HCT116 (cell line): Measurements from ENCODE around the gene CDV3. TPM values are rescaled to one million over a fixed set of nuclear protein-coding genes. Genes with fewer than 3 reads are reported as not detected.

ENCODE experiments used
- ATAC-seq: fragments of 200-7000 bp; cut with Tn5 transposase; 2 replicates; pipeline ENCODE4 v1.9.1; 2020; ENCODE audit warnings: mild to moderate bottlenecking, moderate library complexity
- BruUV-seq: library from RNA; stranded (reverse); fragments of 400-500 nt; replicated peaks from 2 replicates; lab custom pipeline; 2021; lab: Mats Ljungman, UMichigan
- CTCF ChIA-PET: fragments of 300-600 bp; sonication (Branson Sonifier 250); formaldehyde crosslinking; loops from one replicate; lab custom pipeline; 2021; ENCODE audit warnings: antibody characterized with exemption; lab: Charles Lee
- POLR2A ChIA-PET: fragments of 300-600, 350-600 bp; sonication (Branson Sonifier 250); formaldehyde crosslinking; loops from one replicate; lab custom pipeline; 2021; ENCODE audit warnings: antibody characterized with exemption; lab: Charles Lee
- RAD21 ChIA-PET, 2 experiments: fragments of 300-600 bp; sonication (Branson Sonifier 250); formaldehyde crosslinking; loops; one replicate each; lab custom pipeline; 2023; ENCODE audit warnings: low total read pairs in 2 of 2; ENCODE audit not compliant: uncharacterized antibody in 2 of 2, unreplicated experiment in 2 of 2, low non-redundant PET in 1 of 2; lab: Charles Lee
- DNase-seq: peaks from one replicate; pipeline ENCODE4 v3.0.0-alpha.2; 2010; ENCODE audit warnings: low read depth, low spot score
- H2AFZ ChIP-seq: fragments of 200-600 bp; shearing (Covaris generic), sonication (generic); 2 replicates; pipeline ENCODE4 v1.6.1; 2017; ENCODE audit warnings: low read depth, mixed run types, mixed read lengths, antibody characterized with exemption, low read length; ENCODE audit not compliant: poor library complexity, severe bottlenecking
- H3K27ac ChIP-seq: 2 replicates; pipeline ENCODE4 v1.5.1; 2012; ENCODE audit warnings: low read depth, low read length
- H3K27me3 ChIP-seq: fragments of 200-600 bp; sonication (generic); 2 replicates; pipeline ENCODE4 v1.6.1; 2016; ENCODE audit warnings: mixed run types, low read length, mixed read lengths; ENCODE audit not compliant: insufficient read depth
- H3K36me3 ChIP-seq, 2 experiments: fragments of 200-500 bp in 1 of 2; fragments of 200-600 bp in 1 of 2; sonication (Bioruptor generic) in 1 of 2; sonication (generic) in 1 of 2; 2 replicates each; pipeline versions ENCODE4 v1.5.1 to v1.6.1; 2014 to 2016; ENCODE audit warnings: low read length in 2 of 2, inconsistent platforms in 1 of 2, mixed read lengths in 1 of 2, mixed run types in 1 of 2; ENCODE audit not compliant: insufficient read depth in 2 of 2, control insufficient read depth in 1 of 2
- H3K4me1 ChIP-seq, 2 experiments: fragments of 200-600 bp in 1 of 2; sonication (generic) in 1 of 2; 2 replicates each; pipeline versions ENCODE4 v1.5.1 to v1.6.1; 2012 to 2017; ENCODE audit warnings: low read length in 2 of 2, inconsistent platforms in 1 of 2, mild to moderate bottlenecking in 1 of 2, mixed read lengths in 1 of 2, mixed run types in 1 of 2, moderate library complexity in 1 of 2; ENCODE audit not compliant: insufficient read depth in 2 of 2, control insufficient read depth in 1 of 2
- H3K4me2 ChIP-seq: fragments of 200-600 bp; sonication (generic); 2 replicates; pipeline ENCODE4 v1.6.1; 2017; ENCODE audit warnings: mixed run types, low read length, mixed read lengths
- H3K4me3 ChIP-seq, 2 experiments: fragments of 200-600 bp in 1 of 2; sonication (generic) in 1 of 2; replicated peaks in 1 of 2; 2 replicates each; pipeline ENCODE4 v1.5.1; 2011 to 2016; ENCODE audit warnings: low read length in 2 of 2, control low read depth in 1 of 2, low read depth in 1 of 2, mild to moderate bottlenecking in 1 of 2, mixed read lengths in 1 of 2, mixed run types in 1 of 2
- H3K79me2 ChIP-seq: fragments of 200-600 bp; sonication (generic); 2 replicates; pipeline ENCODE4 v1.6.1; 2017; ENCODE audit warnings: mild to moderate bottlenecking, mixed run types, low read length, moderate library complexity, mixed read lengths; ENCODE audit not compliant: insufficient read depth
- H3K9ac ChIP-seq: fragments of 200-600 bp; sonication (generic); 2 replicates; pipeline ENCODE4 v1.6.1; 2016; ENCODE audit warnings: low read length, mixed read lengths
- H3K9me2 ChIP-seq: fragments of 200-600 bp; sonication (generic), shearing (Covaris generic); 2 replicates; pipeline ENCODE4 v1.6.1; 2017; ENCODE audit warnings: mixed run types, mild to moderate bottlenecking, moderate library complexity; ENCODE audit not compliant: insufficient read depth
- H3K9me3 ChIP-seq, 2 experiments: fragments of 200-500 bp in 1 of 2; fragments of 200-600 bp in 1 of 2; sonication (Bioruptor generic) in 1 of 2; sonication (generic) in 1 of 2; 2 replicates each; pipeline ENCODE4 v1.6.1; 2014 to 2017; ENCODE audit warnings: low read length in 2 of 2, mixed read lengths in 2 of 2, inconsistent platforms in 1 of 2, low read depth in 1 of 2, mild to moderate bottlenecking in 1 of 2, mixed run types in 1 of 2, moderate library complexity in 1 of 2; ENCODE audit not compliant: control insufficient read depth in 1 of 2, insufficient read depth in 1 of 2
- H4K20me1 ChIP-seq: fragments of 200-600 bp; sonication (generic), shearing (Covaris generic); 2 replicates; pipeline ENCODE4 v1.6.1; 2017; ENCODE audit warnings: mixed run types, mild to moderate bottlenecking, moderate library complexity; ENCODE audit not compliant: insufficient read depth
- CBX3 ChIP-seq: IDR thresholded peaks from 2 replicates; pipeline ENCODE4 v1.6.1; 2012; ENCODE audit warnings: low read depth
- CEBPB ChIP-seq: IDR thresholded peaks from 2 replicates; pipeline ENCODE4 v1.6.1; 2012; ENCODE audit warnings: low read depth
- EZH2 ChIP-seq: fragments of 200-600 bp; sonication (generic); IDR thresholded peaks from 2 replicates; pipeline ENCODE4 v1.6.1; 2017; ENCODE audit warnings: antibody characterized with exemption, mixed run types
- EZH2phosphoT487 ChIP-seq: fragments of 200-600 bp; IDR thresholded peaks from 2 replicates; pipeline ENCODE4 v1.6.1; 2018; ENCODE audit warnings: antibody characterized with exemption, borderline replicate concordance
- FOSL1 ChIP-seq: IDR thresholded peaks from 2 replicates; pipeline ENCODE4 v1.6.1; 2012; ENCODE audit warnings: low read depth
- JUND ChIP-seq: IDR thresholded peaks from 2 replicates; pipeline ENCODE4 v1.6.1; 2012
- MAX ChIP-seq: IDR thresholded peaks from 2 replicates; pipeline ENCODE4 v1.6.1; 2012
- POLR2A ChIP-seq: IDR thresholded peaks from 2 replicates; pipeline ENCODE4 v1.7.0; 2011; ENCODE audit warnings: borderline replicate concordance; ENCODE audit not compliant: insufficient read depth, insufficient read length; ENCODE audit errors: extremely low read depth
- POLR2AphosphoS5 ChIP-seq: IDR thresholded peaks from 2 replicates; pipeline ENCODE4 v1.6.1; 2011; ENCODE audit warnings: mild to moderate bottlenecking, low read depth, low read length, moderate library complexity
- REST ChIP-seq: IDR thresholded peaks from 2 replicates; pipeline ENCODE4 v1.6.1; 2012; ENCODE audit warnings: low read depth
- SIN3A ChIP-seq: IDR thresholded peaks from 2 replicates; pipeline ENCODE4 v1.6.1; 2012; ENCODE audit warnings: low read depth
- SP1 ChIP-seq: IDR thresholded peaks from 2 replicates; pipeline ENCODE4 v1.6.1; 2012; ENCODE audit warnings: low read depth
- SRF ChIP-seq: IDR thresholded peaks from 2 replicates; pipeline ENCODE4 v1.6.1; 2012; ENCODE audit warnings: low read depth
- YY1 ChIP-seq: IDR thresholded peaks from 2 replicates; pipeline ENCODE4 v1.6.1; 2011; ENCODE audit warnings: low read length, low read depth, moderate library complexity, mild to moderate bottlenecking; ENCODE audit not compliant: insufficient replicate concordance; ENCODE audit errors: extremely low read depth
- ZBTB33 ChIP-seq: IDR thresholded peaks from 2 replicates; pipeline ENCODE4 v1.6.1; 2011; ENCODE audit warnings: mild to moderate bottlenecking, low read length, moderate library complexity; ENCODE audit not compliant: insufficient replicate concordance; ENCODE audit errors: extremely low read depth
- ZFX ChIP-seq: fragments of 450-650 bp; IDR thresholded peaks from 2 replicates; pipeline ENCODE4 v1.6.1; 2017
- ZNF274 ChIP-seq: fragments of 200-500 bp; sonication (Bioruptor generic); IDR thresholded peaks from 2 replicates; pipeline ENCODE4 v1.6.1; 2014; ENCODE audit warnings: mild to moderate bottlenecking, low read depth, low read length, inconsistent platforms
- intact Hi-C: fragments of 100-400 bp; cut with micrococcal nuclease; formaldehyde crosslinking; loops from 2 replicates; pipeline ENCODE4 v1.10.0; 2022
- total RNA-seq: library from RNA; stranded (reverse); gene quantifications from one replicate; pipeline ENCODE4 v1.2.1, GENCODE V29; 2021; ENCODE audit not compliant: unreplicated experiment
- TF ChIP-seq, protein P1 (sequence below), 3 experiments: fragments of 200-600 bp in 1 of 3; sonication (generic) in 1 of 3; IDR thresholded peaks in 2 of 3; conservative IDR thresholded peaks in 1 of 3; 2 replicates each; pipeline ENCODE4 v1.5.1; 2012 to 2017; ENCODE audit warnings: low read depth in 2 of 3, low read length in 2 of 3, antibody characterized with exemption in 1 of 3, borderline replicate concordance in 1 of 3, control low read depth in 1 of 3, mild to moderate bottlenecking in 1 of 3, mixed read lengths in 1 of 3, mixed run types in 1 of 3, moderate library complexity in 1 of 3; ENCODE audit not compliant: insufficient read depth in 1 of 3
- TF ChIP-seq, protein P2 (sequence below): IDR thresholded peaks from 2 replicates; pipeline ENCODE4 v1.6.1; 2012

CDV3 gene
- total RNA-seq, 1 experiment from 2014 or later = 153 TPM

DNA sequence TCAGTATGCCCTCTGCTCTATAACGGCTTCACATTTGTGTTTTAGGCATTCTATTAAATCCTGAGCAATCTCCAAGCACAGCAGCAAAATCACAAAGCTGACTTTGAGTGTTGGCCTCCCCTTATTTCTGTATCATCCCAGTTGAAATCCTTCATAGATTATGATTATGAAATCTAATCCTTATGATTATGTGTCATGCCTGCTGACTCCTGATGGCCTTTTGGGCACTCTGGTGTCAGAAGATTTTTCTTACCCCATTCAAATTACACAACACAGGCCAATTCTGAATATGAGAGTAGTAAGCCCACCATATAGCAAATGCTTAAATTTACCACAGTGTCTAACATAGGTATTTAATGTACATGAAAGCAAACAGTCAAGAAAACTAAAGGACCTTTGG, 34.3 kb downstream of the CDV3 start:
- ChIA-PET CTCF (no interaction called here), POLR2A (no interaction called here), RAD21 (no interaction called here)
- Histone ChIP-seq H3K4me3 (no peak overlapping the region), H3K27me3 (no peaks in the 10 kb centered on the region), H3K36me3 (peaks cover 28 to 46% of the 10 kb centered on the region in 2 experiments), H4K20me1 (no peaks in the 10 kb centered on the region), H3K79me2 (peaks cover 8% of the 10 kb centered on the region), H3K9ac (no peak overlapping the region), H2AFZ (no peak overlapping the region), H3K27ac (no peak overlapping the region), H3K4me1 (no peaks in the 10 kb centered on the region), H3K9me3 (no peaks in the 10 kb centered on the region), H3K9me2 (no peaks in the 10 kb centered on the region), H3K4me2 (no peak overlapping the region)
- intact Hi-C loops = no loop called here
- TF ChIP-seq, protein P1, sequence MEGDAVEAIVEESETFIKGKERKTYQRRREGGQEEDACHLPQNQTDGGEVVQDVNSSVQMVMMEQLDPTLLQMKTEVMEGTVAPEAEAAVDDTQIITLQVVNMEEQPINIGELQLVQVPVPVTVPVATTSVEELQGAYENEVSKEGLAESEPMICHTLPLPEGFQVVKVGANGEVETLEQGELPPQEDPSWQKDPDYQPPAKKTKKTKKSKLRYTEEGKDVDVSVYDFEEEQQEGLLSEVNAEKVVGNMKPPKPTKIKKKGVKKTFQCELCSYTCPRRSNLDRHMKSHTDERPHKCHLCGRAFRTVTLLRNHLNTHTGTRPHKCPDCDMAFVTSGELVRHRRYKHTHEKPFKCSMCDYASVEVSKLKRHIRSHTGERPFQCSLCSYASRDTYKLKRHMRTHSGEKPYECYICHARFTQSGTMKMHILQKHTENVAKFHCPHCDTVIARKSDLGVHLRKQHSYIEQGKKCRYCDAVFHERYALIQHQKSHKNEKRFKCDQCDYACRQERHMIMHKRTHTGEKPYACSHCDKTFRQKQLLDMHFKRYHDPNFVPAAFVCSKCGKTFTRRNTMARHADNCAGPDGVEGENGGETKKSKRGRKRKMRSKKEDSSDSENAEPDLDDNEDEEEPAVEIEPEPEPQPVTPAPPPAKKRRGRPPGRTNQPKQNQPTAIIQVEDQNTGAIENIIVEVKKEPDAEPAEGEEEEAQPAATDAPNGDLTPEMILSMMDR (IDR thresholded peaks at IDR 0.05 in 2 of 3, conservative IDR thresholded peaks at IDR 0.05 in 1 of 3; ENCODE audit: borderline replicate concordance in 1 of 3, insufficient read depth in 1 of 3, low read depth in 2 of 3, low read length in 2 of 3) = no peak
- no peak for TF ChIP-seq REST
- TF ChIP-seq EZH2phosphoT487 = no peak
- TF ChIP-seq ZFX = no peak
- TF ChIP-seq ZNF274 = no peak
- TF ChIP-seq CBX3 = no peak
- no peak for TF ChIP-seq ZBTB33
- TF ChIP-seq SIN3A = no peak
- TF ChIP-seq SRF = no peak
- TF ChIP-seq YY1 = no peak
- no peak for TF ChIP-seq MAX
- no peak for TF ChIP-seq CEBPB
- TF ChIP-seq, protein P2, sequence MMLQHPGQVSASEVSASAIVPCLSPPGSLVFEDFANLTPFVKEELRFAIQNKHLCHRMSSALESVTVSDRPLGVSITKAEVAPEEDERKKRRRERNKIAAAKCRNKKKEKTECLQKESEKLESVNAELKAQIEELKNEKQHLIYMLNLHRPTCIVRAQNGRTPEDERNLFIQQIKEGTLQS = no peak
- no peak for TF ChIP-seq FOSL1
- TF ChIP-seq EZH2 = no peak
- no peak for TF ChIP-seq POLR2A
- no peak for TF ChIP-seq SP1
- TF ChIP-seq JUND = no peak
- TF ChIP-seq POLR2AphosphoS5 = no peak
- DNase-seq = no peak
- ATAC-seq = no peak
- BruUV-seq = no TSS peak
